ENCODE data around the gene SHC2.
"Not testable (repeated sequence)": the region's sequence is repeated elsewhere in the genome, so short reads cannot be mapped to it uniquely, and the experiment has no call there.

Gene SHC2

DNA sequence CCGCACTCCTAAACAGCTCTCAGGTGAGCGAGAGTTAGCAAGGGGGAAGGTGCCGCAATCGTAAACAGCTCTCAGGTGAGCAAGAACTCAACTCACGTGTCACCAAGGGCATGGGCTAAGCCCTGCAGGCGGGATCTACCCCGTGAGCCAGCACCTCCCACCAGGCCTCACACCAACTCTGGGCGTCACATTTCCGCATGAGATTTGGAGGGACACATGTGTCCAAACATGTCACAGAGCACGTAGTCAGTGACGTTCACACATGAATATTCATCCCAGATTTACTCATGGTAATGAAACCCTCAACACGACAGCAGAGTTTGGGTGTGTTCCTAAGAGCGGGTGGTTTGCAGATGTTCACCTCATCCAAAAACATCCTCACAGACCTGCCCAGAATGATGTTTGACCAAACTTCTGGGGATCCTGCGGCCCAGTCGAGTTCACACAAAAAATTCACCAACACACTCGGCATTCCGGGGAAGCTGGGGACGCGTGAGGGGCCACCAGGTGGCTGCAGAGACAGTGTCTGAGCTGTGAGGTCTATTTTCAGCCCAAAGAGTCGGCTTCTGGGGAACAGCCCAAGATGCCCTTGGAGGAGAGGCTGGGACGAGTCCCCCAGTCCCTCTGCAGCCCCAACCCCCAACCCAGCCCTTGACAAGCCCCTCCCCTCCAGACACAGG is 71.4 kb downstream of the SHC2 start:
- Histone ChIP-seq H3K27me3 (replicated peaks; ENCODE audit: control insufficient read depth, insufficient read depth, low read length, poor library complexity, severe bottlenecking) (peaks cover 4% of the 10 kb centered on the region), H3K4me3 (ENCODE audit: insufficient read depth, low read depth, low read length, poor library complexity, severe bottlenecking) (no peak overlapping the region), H3K9me3 (ENCODE audit: control insufficient read depth, low read length) (no peaks in the 10 kb centered on the region), H3K4me1 (ENCODE audit: control insufficient read depth, insufficient read depth, low read length, poor library complexity, severe bottlenecking) (no peaks in the 10 kb centered on the region), H3K27ac (ENCODE audit: insufficient read depth, low read length, poor library complexity, severe bottlenecking) (no peak overlapping the region), H3K36me3 (ENCODE audit: control insufficient read depth, insufficient read depth, low read length) (no peaks in the 10 kb centered on the region)
- DNase-seq, result no peak

DNA sequence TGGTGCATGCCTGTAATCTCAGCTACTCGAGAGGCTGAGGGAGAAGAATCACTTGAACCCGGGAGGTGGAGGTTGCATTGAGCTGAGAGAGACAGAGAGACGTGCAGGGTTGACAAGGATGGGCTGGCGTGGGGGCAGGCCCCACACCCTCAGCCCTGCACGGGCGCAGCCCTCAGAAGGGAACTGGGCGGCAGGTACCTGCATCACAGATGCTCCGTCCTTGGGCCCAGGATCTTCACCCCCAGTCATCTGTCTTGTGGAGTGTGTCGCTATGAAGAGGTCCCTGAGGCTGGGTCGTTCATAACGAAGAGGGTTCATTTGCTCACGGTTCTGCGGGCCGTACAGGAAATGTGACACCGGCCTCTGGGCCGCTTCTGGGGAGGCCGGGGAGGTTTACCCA is 72.1 kb downstream of the SHC2 start:
- DNase-seq, result no peak
- Histone ChIP-seq H3K4me1 (ENCODE audit: control insufficient read depth, insufficient read depth, low read length, poor library complexity, severe bottlenecking) (no peaks in the 10 kb centered on the region), H3K9me3 (ENCODE audit: control insufficient read depth, low read length) (no peaks in the 10 kb centered on the region), H3K36me3 (ENCODE audit: control insufficient read depth, insufficient read depth, low read length) (no peaks in the 10 kb centered on the region), H3K4me3 (ENCODE audit: insufficient read depth, low read depth, low read length, poor library complexity, severe bottlenecking) (no peak overlapping the region), H3K27ac (ENCODE audit: insufficient read depth, low read length, poor library complexity, severe bottlenecking) (no peak overlapping the region), H3K27me3 (replicated peaks; ENCODE audit: control insufficient read depth, insufficient read depth, low read length, poor library complexity, severe bottlenecking) (peaks cover 11% of the 10 kb centered on the region)

DNA sequence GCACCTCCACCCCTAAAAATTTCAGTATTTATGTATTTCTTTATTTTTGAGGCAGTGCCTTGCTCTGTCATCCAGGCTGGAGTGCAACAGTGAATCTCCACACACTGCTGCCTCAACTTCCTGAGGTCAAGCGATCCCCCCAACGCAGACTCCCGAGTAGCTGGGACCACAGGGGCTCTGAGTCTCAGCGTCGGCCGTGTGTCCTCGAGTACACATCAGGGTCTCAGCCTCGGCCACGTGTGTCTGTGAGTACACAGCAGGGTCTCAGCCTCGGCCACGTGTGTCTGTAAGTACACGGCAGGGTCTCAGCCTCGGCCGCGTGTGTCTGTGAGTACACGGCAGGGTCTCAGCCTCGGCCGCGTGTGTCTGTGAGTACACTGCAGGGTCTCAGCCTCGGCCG is 73.1 kb downstream of the SHC2 start:
- peaks cover 20% of the 10 kb centered on the region for H3K27me3 ChIP-seq (replicated peaks; ENCODE audit: control insufficient read depth, insufficient read depth, low read length, poor library complexity, severe bottlenecking)
- no peak overlapping the region for H3K27ac ChIP-seq (ENCODE audit: insufficient read depth, low read length, poor library complexity, severe bottlenecking)
- H3K4me1 ChIP-seq (ENCODE audit: control insufficient read depth, insufficient read depth, low read length, poor library complexity, severe bottlenecking), result peaks cover 2% of the 10 kb centered on the region
- DNase-seq, result no peak
- no peak overlapping the region for H3K4me3 ChIP-seq (ENCODE audit: insufficient read depth, low read depth, low read length, poor library complexity, severe bottlenecking)
- no peaks in the 10 kb centered on the region for H3K9me3 ChIP-seq (ENCODE audit: control insufficient read depth, low read length)
- no peaks in the 10 kb centered on the region for H3K36me3 ChIP-seq (ENCODE audit: control insufficient read depth, insufficient read depth, low read length)

DNA sequence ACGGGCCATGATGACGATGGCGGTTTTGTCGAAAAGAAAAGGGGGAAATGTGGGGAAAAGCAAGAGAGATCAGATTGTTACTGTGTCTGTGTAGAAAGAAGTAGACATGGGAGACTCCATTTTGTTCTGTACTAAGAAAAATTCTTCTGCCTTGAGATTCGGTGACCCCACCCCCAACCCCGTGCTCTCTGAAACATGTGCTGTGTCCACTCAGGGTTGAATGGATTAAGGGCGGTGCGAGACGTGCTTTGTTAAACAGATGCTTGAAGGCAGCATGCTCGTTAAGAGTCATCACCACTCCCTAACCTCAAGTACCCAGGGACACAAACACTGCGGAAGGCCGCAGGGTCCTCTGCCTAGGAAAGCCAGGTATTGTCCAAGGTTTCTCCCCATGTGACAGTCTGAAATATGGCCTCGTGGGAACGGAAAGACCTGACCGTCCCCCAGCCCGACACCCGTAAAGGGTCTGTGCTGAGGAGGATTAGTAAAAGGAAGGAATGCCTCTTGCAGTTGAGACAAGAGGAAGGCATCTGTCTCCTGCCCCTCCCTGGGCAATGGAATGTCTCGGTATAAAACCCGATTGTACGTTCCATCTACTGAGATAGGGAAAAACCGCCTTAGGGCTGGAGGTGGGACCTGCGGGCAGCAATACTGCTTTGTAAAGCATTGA is 74.1 kb downstream of the SHC2 start:
- H3K9me3 ChIP-seq (ENCODE audit: control insufficient read depth, low read length); H3K4me1 ChIP-seq (ENCODE audit: control insufficient read depth, insufficient read depth, low read length, poor library complexity, severe bottlenecking); H3K27ac ChIP-seq (ENCODE audit: insufficient read depth, low read length, poor library complexity, severe bottlenecking); H3K4me3 ChIP-seq (ENCODE audit: insufficient read depth, low read depth, low read length, poor library complexity, severe bottlenecking); H3K36me3 ChIP-seq (ENCODE audit: control insufficient read depth, insufficient read depth, low read length); DNase-seq: not testable (repeated sequence)
- H3K27me3 ChIP-seq (replicated peaks; ENCODE audit: control insufficient read depth, insufficient read depth, low read length, poor library complexity, severe bottlenecking), result peaks cover 21% of the 10 kb centered on the region

DNA sequence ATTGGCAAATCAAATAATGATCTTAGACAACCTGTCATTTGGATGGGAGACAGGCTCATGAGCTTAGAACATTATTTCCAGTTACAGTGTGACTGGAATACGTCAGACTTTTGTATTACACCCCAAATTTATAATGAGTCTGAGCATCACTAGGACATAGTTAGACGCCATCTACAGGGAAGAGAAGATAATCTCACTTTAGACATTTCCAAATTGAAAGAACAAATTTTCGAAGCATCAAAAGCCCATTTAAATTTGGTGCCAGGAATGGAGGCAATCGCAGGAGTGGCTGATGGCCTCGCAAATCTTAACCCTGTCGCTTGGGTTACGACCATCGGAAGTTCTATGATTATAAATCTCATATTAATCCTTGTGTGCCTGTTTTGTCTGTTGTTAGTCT is 74.6 kb downstream of the SHC2 start:
- not testable (repeated sequence) for H3K36me3 ChIP-seq (ENCODE audit: control insufficient read depth, insufficient read depth, low read length); DNase-seq; H3K4me3 ChIP-seq (ENCODE audit: insufficient read depth, low read depth, low read length, poor library complexity, severe bottlenecking); H3K9me3 ChIP-seq (ENCODE audit: control insufficient read depth, low read length); H3K27ac ChIP-seq (ENCODE audit: insufficient read depth, low read length, poor library complexity, severe bottlenecking); H3K4me1 ChIP-seq (ENCODE audit: control insufficient read depth, insufficient read depth, low read length, poor library complexity, severe bottlenecking)
- H3K27me3 ChIP-seq (replicated peaks; ENCODE audit: control insufficient read depth, insufficient read depth, low read length, poor library complexity, severe bottlenecking), result peaks cover 21% of the 10 kb centered on the region

DNA sequence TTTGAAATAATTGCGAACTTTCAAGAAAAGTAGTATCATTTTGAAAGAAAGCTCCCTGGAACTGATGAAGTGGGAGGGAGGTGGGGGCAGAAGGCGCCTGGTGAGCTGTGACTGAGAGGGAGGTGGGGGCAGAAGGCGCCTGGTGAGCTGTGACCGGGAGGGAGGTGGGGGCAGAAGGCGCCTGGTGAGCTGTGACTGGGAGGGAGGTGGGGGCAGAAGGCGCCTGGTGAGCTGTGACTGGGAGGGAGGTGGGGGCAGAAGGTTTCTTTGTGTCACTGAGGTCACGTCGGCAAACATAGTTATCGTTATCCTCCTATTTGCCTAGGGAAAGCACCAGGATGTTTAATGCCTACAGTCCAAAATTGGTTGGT is 76.0 kb downstream of the SHC2 start:
- H3K36me3 ChIP-seq (ENCODE audit: control insufficient read depth, insufficient read depth, low read length), result no peaks in the 10 kb centered on the region
- H3K4me3 ChIP-seq (ENCODE audit: insufficient read depth, low read depth, low read length, poor library complexity, severe bottlenecking), result no peak overlapping the region
- no peak for DNase-seq
- peaks cover 21% of the 10 kb centered on the region for H3K27me3 ChIP-seq (replicated peaks; ENCODE audit: control insufficient read depth, insufficient read depth, low read length, poor library complexity, severe bottlenecking)
- H3K27ac ChIP-seq (ENCODE audit: insufficient read depth, low read length, poor library complexity, severe bottlenecking), result no peak overlapping the region
- H3K4me1 ChIP-seq (ENCODE audit: control insufficient read depth, insufficient read depth, low read length, poor library complexity, severe bottlenecking), result peaks cover 4% of the 10 kb centered on the region
- H3K9me3 ChIP-seq (ENCODE audit: control insufficient read depth, low read length), result no peaks in the 10 kb centered on the region

DNA sequence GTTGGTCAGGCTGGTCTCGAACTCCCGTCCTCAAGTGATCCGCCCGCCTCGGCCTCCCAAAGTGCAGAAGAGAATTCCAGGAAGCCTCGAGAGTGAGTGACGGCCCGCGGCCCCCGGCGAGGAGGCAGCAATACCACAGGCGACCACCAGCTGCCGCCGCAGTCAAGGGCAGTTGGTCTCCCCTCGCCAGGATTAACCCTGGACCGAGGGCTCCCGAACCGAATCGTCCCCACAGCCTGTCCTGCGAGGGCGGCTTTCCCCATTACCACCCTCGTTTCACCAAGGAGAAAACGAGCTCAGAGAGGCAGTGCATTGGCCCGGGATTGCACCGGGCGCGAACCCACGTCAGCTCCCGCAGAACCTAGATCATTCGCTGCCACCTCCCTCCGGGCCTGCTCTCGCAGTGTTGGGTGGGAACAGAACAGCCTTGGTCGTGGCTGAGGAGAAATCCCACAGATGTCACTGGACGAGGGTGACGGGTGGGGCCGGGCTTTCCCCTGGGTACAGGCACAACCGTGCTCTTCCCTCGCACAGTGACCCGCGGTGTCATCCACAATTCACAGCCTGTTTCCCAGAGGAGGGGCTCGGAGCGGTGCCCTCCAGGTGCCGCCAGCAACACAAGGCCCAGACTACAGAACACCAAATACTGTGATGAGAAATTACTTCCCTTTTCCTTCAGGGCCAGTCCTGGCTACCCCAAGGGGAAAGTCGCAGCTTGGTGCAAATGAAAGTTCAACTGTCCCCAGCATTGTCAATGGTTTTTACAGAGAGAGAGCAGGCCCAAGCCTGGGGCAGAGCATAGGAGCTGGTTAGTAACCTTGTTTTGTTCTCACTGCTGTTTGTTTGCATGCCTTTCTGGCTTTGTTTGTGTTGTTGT is 76.7 kb downstream of the SHC2 start:
- no peak for DNase-seq

DNA sequence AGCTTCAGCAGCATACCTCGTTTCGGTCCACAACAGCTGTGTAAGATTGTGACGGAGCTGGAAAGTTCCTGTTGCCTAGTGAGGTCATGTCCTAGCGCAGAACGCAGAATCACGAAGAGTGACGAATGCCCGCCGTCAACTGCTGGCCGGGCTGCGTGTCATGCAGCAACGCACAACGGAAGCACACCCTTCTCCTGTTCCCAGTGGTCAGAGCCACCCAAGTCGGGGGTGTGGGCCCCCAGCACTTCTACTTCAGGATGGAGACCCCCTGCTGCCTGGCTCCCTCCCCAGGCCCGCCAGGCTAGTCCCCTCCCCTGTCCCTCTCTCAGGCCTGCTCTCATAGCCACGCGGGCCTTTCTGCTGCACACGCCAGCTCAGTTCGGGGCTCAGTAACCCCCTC is 77.8 kb downstream of the SHC2 start:
- Histone ChIP-seq H3K4me3 (ENCODE audit: insufficient read depth, low read depth, low read length, poor library complexity, severe bottlenecking) (no peak overlapping the region), H3K9me3 (ENCODE audit: control insufficient read depth, low read length) (no peaks in the 10 kb centered on the region), H3K27ac (ENCODE audit: insufficient read depth, low read length, poor library complexity, severe bottlenecking) (no peak overlapping the region), H3K36me3 (ENCODE audit: control insufficient read depth, insufficient read depth, low read length) (no peaks in the 10 kb centered on the region), H3K4me1 (ENCODE audit: control insufficient read depth, insufficient read depth, low read length, poor library complexity, severe bottlenecking) (peaks cover 4% of the 10 kb centered on the region), H3K27me3 (replicated peaks; ENCODE audit: control insufficient read depth, insufficient read depth, low read length, poor library complexity, severe bottlenecking) (peaks cover 21% of the 10 kb centered on the region)
- DNase-seq, result no peak

More for the DNA sequence above, 76.7 kb downstream of the SHC2 start:
- no peak overlapping the region for H3K4me3 ChIP-seq (ENCODE audit: insufficient read depth, low read depth, low read length, poor library complexity, severe bottlenecking)
- no peaks in the 10 kb centered on the region for H3K9me3 ChIP-seq (ENCODE audit: control insufficient read depth, low read length)
- H3K4me1 ChIP-seq (ENCODE audit: control insufficient read depth, insufficient read depth, low read length, poor library complexity, severe bottlenecking), result peaks cover 4% of the 10 kb centered on the region
- peaks cover 21% of the 10 kb centered on the region for H3K27me3 ChIP-seq (replicated peaks; ENCODE audit: control insufficient read depth, insufficient read depth, low read length, poor library complexity, severe bottlenecking)
- H3K36me3 ChIP-seq (ENCODE audit: control insufficient read depth, insufficient read depth, low read length), result no peaks in the 10 kb centered on the region
- H3K27ac ChIP-seq (ENCODE audit: insufficient read depth, low read length, poor library complexity, severe bottlenecking), result no peak overlapping the region

DNA sequence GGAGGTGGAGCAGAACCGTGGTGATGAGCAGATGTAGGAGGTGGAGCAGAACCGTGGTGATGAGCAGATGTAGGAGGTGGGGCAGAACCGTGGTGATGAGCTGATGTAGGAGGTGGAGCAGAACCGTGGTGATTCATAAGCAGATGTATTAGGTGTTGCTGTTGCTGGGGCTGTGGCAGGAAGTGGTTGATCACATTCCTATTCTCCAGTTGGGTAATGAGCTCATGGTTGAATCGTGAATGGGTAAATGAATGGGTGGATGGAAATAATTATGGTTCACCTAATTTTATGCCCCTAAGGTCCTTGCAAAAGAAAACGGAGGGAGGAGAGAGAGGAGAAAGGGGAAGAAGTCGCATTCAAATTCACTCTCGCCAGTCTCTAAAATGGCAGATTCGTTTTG is 78.3 kb downstream of the SHC2 start:
- not testable (repeated sequence) for H3K9me3 ChIP-seq (ENCODE audit: control insufficient read depth, low read length); H3K36me3 ChIP-seq (ENCODE audit: control insufficient read depth, insufficient read depth, low read length); DNase-seq; H3K4me3 ChIP-seq (ENCODE audit: insufficient read depth, low read depth, low read length, poor library complexity, severe bottlenecking); H3K4me1 ChIP-seq (ENCODE audit: control insufficient read depth, insufficient read depth, low read length, poor library complexity, severe bottlenecking); H3K27ac ChIP-seq (ENCODE audit: insufficient read depth, low read length, poor library complexity, severe bottlenecking)
- peaks cover 21% of the 10 kb centered on the region for H3K27me3 ChIP-seq (replicated peaks; ENCODE audit: control insufficient read depth, insufficient read depth, low read length, poor library complexity, severe bottlenecking)

DNA sequence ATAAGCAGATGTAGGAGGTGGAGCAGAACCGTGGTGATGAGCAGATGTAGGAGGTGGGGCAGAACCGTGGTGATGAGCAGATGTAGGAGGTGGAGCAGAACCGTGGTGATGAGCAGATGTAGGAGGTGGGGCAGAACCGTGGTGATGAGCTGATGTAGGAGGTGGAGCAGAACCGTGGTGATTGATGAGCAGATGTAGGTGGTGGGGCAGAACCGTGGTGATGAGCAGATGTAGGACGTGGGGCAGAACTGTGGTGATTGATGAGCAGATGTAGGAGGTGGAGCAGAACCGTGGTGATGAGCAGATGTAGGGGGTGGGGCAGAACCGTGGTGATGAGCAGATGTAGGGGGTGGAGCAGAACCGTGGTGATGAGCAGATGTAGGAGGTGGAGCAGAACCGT is 78.9 kb downstream of the SHC2 start:
- DNase-seq; H3K4me1 ChIP-seq (ENCODE audit: control insufficient read depth, insufficient read depth, low read length, poor library complexity, severe bottlenecking); H3K9me3 ChIP-seq (ENCODE audit: control insufficient read depth, low read length); H3K36me3 ChIP-seq (ENCODE audit: control insufficient read depth, insufficient read depth, low read length); H3K4me3 ChIP-seq (ENCODE audit: insufficient read depth, low read depth, low read length, poor library complexity, severe bottlenecking); H3K27ac ChIP-seq (ENCODE audit: insufficient read depth, low read length, poor library complexity, severe bottlenecking): not testable (repeated sequence)
- peaks cover 21% of the 10 kb centered on the region for H3K27me3 ChIP-seq (replicated peaks; ENCODE audit: control insufficient read depth, insufficient read depth, low read length, poor library complexity, severe bottlenecking)
